SU-DHL-6 (cell line): ENCODE measurements around the gene UBL4A.

Experiments used
- EZH2phosphoT487 ChIP-seq: fragments of 200-600 bp; sonication (generic), shearing (Covaris generic); conservative IDR thresholded peaks from 2 replicates; pipeline ENCODE4 v1.6.1; 2018; ENCODE audit warnings: mild to moderate bottlenecking, antibody characterized with exemption, low read length, moderate library complexity, mixed read lengths
- TF ChIP-seq, protein P1 (sequence below): fragments of 200-600 bp; sonication (generic); IDR thresholded peaks from one replicate; pipeline ENCODE4 v1.5.1; 2017; ENCODE audit warnings: antibody characterized with exemption, mild to moderate bottlenecking, low read length, moderate library complexity; ENCODE audit not compliant: insufficient read depth, poor library complexity, severe bottlenecking

DNA sequence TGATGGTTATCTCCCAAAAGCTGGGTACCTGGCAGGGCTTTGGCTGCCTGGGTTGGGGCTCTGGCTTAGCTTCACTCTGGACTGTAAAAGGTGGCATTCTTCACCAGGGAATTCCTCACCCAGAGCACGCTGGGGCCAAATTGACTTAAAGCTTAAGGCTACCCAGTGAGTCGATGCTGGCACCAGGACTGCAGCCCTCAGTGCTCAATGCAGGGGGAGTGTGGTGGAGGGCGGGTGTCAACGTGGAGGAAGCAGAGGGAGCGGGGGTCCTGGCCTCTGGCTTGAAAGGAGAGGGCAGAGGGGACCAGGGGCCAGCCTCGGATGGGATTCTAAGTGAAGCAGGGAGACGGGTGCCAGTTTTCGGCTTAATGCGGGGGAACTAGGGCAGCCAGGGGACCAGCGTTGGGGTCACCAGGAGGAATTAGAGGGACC lies 42.9 kb downstream of the UBL4A start:
- TF ChIP-seq, protein P1, sequence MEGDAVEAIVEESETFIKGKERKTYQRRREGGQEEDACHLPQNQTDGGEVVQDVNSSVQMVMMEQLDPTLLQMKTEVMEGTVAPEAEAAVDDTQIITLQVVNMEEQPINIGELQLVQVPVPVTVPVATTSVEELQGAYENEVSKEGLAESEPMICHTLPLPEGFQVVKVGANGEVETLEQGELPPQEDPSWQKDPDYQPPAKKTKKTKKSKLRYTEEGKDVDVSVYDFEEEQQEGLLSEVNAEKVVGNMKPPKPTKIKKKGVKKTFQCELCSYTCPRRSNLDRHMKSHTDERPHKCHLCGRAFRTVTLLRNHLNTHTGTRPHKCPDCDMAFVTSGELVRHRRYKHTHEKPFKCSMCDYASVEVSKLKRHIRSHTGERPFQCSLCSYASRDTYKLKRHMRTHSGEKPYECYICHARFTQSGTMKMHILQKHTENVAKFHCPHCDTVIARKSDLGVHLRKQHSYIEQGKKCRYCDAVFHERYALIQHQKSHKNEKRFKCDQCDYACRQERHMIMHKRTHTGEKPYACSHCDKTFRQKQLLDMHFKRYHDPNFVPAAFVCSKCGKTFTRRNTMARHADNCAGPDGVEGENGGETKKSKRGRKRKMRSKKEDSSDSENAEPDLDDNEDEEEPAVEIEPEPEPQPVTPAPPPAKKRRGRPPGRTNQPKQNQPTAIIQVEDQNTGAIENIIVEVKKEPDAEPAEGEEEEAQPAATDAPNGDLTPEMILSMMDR = no peak
- no peak for TF ChIP-seq EZH2phosphoT487
